HG03575 (cell line): ENCODE measurements around the gene WBP1L.
"Not testable (repeated sequence)": the region's sequence is repeated elsewhere in the genome, so short reads cannot be mapped to it uniquely, and the experiment has no call there.

Experiments used
- ATAC-seq: cut with Tn5 transposase; IDR thresholded peaks from one replicate; pipeline ENCODE4 v1.9.1; 2021; ENCODE audit not compliant: unreplicated experiment, insufficient number of reproducible peaks, low FRiP score; ENCODE audit errors: extremely low read depth

Gene WBP1L

GRCh38 chr10:102799691-102800471 is 56.1 kb downstream of the WBP1L start:
- no peak for ATAC-seq

GRCh38 chr10:102800611-102801335 is 57.0 kb downstream of the WBP1L start:
- no peak for ATAC-seq

- ATAC-seq = no peak
These were observed 57.7 kb downstream of the WBP1L start for GRCh38 chr10:102801496-102801895.

GRCh38 chr10:102801978-102802377 is 58.2 kb downstream of the WBP1L start:
- ATAC-seq = no peak

- no peak for ATAC-seq
These were observed 59.3 kb downstream of the WBP1L start for GRCh38 chr10:102802920-102803534.

- no peak for ATAC-seq
These were observed 60.8 kb downstream of the WBP1L start for GRCh38 chr10:102804382-102805055.

- no peak for ATAC-seq
These were observed 64.6 kb downstream of the WBP1L start for GRCh38 chr10:102808380-102808779.

- ATAC-seq = no peak
These were observed 67.6 kb downstream of the WBP1L start for GRCh38 chr10:102811346-102811745.

GRCh38 chr10:102812231-102812876 is 68.6 kb downstream of the WBP1L start:
- no peak for ATAC-seq

- ATAC-seq = no peak
These were observed 69.3 kb downstream of the WBP1L start for GRCh38 chr10:102813017-102813541.

GRCh38 chr10:102813734-102814452 is 70.1 kb downstream of the WBP1L start:
- no peak for ATAC-seq

GRCh38 chr10:102814453-102814871 is 70.7 kb downstream of the WBP1L start:
- ATAC-seq = no peak

GRCh38 chr10:102814873-102815661 is 71.3 kb downstream of the WBP1L start:
- ATAC-seq = no peak

GRCh38 chr10:102815790-102816549 is 72.2 kb downstream of the WBP1L start:
- ATAC-seq = no peak

GRCh38 chr10:102817175-102817574 is 73.4 kb downstream of the WBP1L start:
- ATAC-seq = no peak

GRCh38 chr10:102819054-102819453 is 75.3 kb downstream of the WBP1L start:
- ATAC-seq = no peak

GRCh38 chr10:102820008-102820407 is 76.3 kb downstream of the WBP1L start:
- ATAC-seq = not testable (repeated sequence)
